SU-DHL-6 (cell line): ENCODE data around the gene ZGPAT.

ENCODE experiments used
- H2AFZ ChIP-seq: fragments of 200-600 bp; sonication (generic); 2 replicates; pipeline ENCODE4 v1.6.1; 2014; ENCODE audit warnings: low read depth, mild to moderate bottlenecking, moderate library complexity, mixed read lengths, antibody characterized with exemption, low read length; ENCODE audit not compliant: severe bottlenecking
- H3F3A ChIP-seq: fragments of 200-600 bp; shearing (Covaris generic); 2 replicates; pipeline ENCODE4 v1.6.0; 2016; ENCODE audit warnings: antibody characterized with exemption, mild to moderate bottlenecking; ENCODE audit not compliant: insufficient read depth
- H3K27ac ChIP-seq: fragments of 200-600 bp; sonication (generic); 2 replicates; pipeline ENCODE4 v1.5.1; 2016; ENCODE audit warnings: low read depth, mild to moderate bottlenecking, low read length, moderate library complexity, mixed read lengths
- H3K27me3 ChIP-seq: fragments of 200-600 bp; sonication (generic), shearing (Covaris generic); 2 replicates; pipeline ENCODE4 v1.6.0; 2014; ENCODE audit warnings: mild to moderate bottlenecking, low read length
- H3K36me3 ChIP-seq: fragments of 200-600 bp; sonication (generic); 2 replicates; pipeline ENCODE4 v1.6.1; 2014; ENCODE audit warnings: mild to moderate bottlenecking, low read length, mixed read lengths
- H3K4me2 ChIP-seq: fragments of 300-600, 200-600 bp; shearing (Covaris generic), sonication (generic); 2 replicates; pipeline ENCODE4 v1.6.0; 2014; ENCODE audit warnings: low read length, low read depth, mild to moderate bottlenecking; ENCODE audit not compliant: poor library complexity, severe bottlenecking
- H3K4me3 ChIP-seq: fragments of 200-600 bp; sonication (generic); 2 replicates; pipeline ENCODE4 v1.5.1; 2014; ENCODE audit warnings: antibody characterized with exemption, low read length, mild to moderate bottlenecking, mixed read lengths; ENCODE audit not compliant: insufficient read depth, poor library complexity, severe bottlenecking
- H3K79me2 ChIP-seq: fragments of 200-600 bp; sonication (generic); 2 replicates; pipeline ENCODE4 v1.6.1; 2014; ENCODE audit warnings: mild to moderate bottlenecking, low read length, moderate library complexity; ENCODE audit not compliant: insufficient read depth
- H3K9ac ChIP-seq: fragments of 200-600 bp; sonication (generic); 2 replicates; pipeline ENCODE4 v1.7.0; 2014; ENCODE audit warnings: mild to moderate bottlenecking, low read length
- H3K9me2 ChIP-seq: fragments of 200-600 bp; sonication (generic); replicated peaks from 2 replicates; pipeline ENCODE4 v1.6.1; 2014; ENCODE audit warnings: low read length; ENCODE audit not compliant: insufficient read depth
- H3K9me3 ChIP-seq: fragments of 200-600 bp; sonication (generic); 2 replicates; pipeline ENCODE4 v1.6.1; 2014; ENCODE audit warnings: low read length, mixed read lengths; ENCODE audit not compliant: insufficient read depth
- H4K20me1 ChIP-seq: fragments of 200-600 bp; sonication (generic); 2 replicates; pipeline ENCODE4 v1.6.1; 2014; ENCODE audit warnings: low read depth, mild to moderate bottlenecking, antibody characterized with exemption, low read length, moderate library complexity, mixed read lengths
- CTCF ChIP-seq: fragments of 200-600 bp; sonication (generic); IDR thresholded peaks from one replicate; pipeline ENCODE4 v1.5.1; 2017; ENCODE audit warnings: antibody characterized with exemption, mild to moderate bottlenecking, low read length, moderate library complexity; ENCODE audit not compliant: insufficient read depth, poor library complexity, severe bottlenecking
- EZH2phosphoT487 ChIP-seq: fragments of 200-600 bp; sonication (generic), shearing (Covaris generic); conservative IDR thresholded peaks from 2 replicates; pipeline ENCODE4 v1.6.1; 2018; ENCODE audit warnings: mild to moderate bottlenecking, antibody characterized with exemption, low read length, moderate library complexity, mixed read lengths

ZGPAT gene

GRCh38 chr20:63697868-63698545 is 9.8 kb upstream of the ZGPAT start:
- Histone ChIP-seq H3K9me3 (no peaks in the 10 kb centered on the region), H3K4me2 (no peak overlapping the region), H3K9me2 (no peaks in the 10 kb centered on the region), H3K36me3 (no peaks in the 10 kb centered on the region), H3K27ac (no peak overlapping the region), H3F3A (no peaks in the 10 kb centered on the region), H3K9ac (no peak overlapping the region), H3K27me3 (no peaks in the 10 kb centered on the region), H3K4me3 (no peak overlapping the region), H3K79me2 (no peaks in the 10 kb centered on the region), H2AFZ (no peak overlapping the region), H4K20me1 (no peaks in the 10 kb centered on the region)
- no peak for TF ChIP-seq EZH2phosphoT487
- no peak for TF ChIP-seq CTCF

GRCh38 chr20:63698739-63699465 is 8.9 kb upstream of the ZGPAT start:
- no peaks in the 10 kb centered on the region for H3K27me3 ChIP-seq
- H3K4me2 ChIP-seq: no peak overlapping the region
- no peaks in the 10 kb centered on the region for H3F3A ChIP-seq
- TF ChIP-seq CTCF (no peak), EZH2phosphoT487 (no peak)
- H3K4me3 ChIP-seq: no peak overlapping the region
- H3K9me2 ChIP-seq: no peaks in the 10 kb centered on the region
- H3K9me3 ChIP-seq: no peaks in the 10 kb centered on the region
- H2AFZ ChIP-seq: no peak overlapping the region
- H3K79me2 ChIP-seq: no peaks in the 10 kb centered on the region
- no peak overlapping the region for H3K27ac ChIP-seq
- no peaks in the 10 kb centered on the region for H3K36me3 ChIP-seq
- no peaks in the 10 kb centered on the region for H4K20me1 ChIP-seq
- no peak overlapping the region for H3K9ac ChIP-seq

- no peak overlapping the region for H3K4me3 ChIP-seq
- no peak overlapping the region for H3K4me2 ChIP-seq
- H3F3A ChIP-seq: no peaks in the 10 kb centered on the region
- H3K36me3 ChIP-seq: no peaks in the 10 kb centered on the region
- no peaks in the 10 kb centered on the region for H4K20me1 ChIP-seq
- H3K9ac ChIP-seq: no peak overlapping the region
- no peaks in the 10 kb centered on the region for H3K9me3 ChIP-seq
- no peaks in the 10 kb centered on the region for H3K79me2 ChIP-seq
- no peaks in the 10 kb centered on the region for H3K9me2 ChIP-seq
- TF ChIP-seq EZH2phosphoT487 (no peak), CTCF (no peak)
- no peak overlapping the region for H2AFZ ChIP-seq
- no peaks in the 10 kb centered on the region for H3K27me3 ChIP-seq
- H3K27ac ChIP-seq: no peak overlapping the region
Measured at GRCh38 chr20:63699466-63700198, 8.2 kb upstream of the ZGPAT start.
